Right renal cortex interstitium (tissue), 3 donors: Measurements from ENCODE around the gene MEP1B. TPM values are rescaled to one million over a fixed set of nuclear protein-coding genes. Genes with fewer than 3 reads are reported as not detected.
"Not testable (repeated sequence)": the region's sequence is repeated elsewhere in the genome, so short reads cannot be mapped to it uniquely, and the experiment has no call there.

ENCODE experiments used
- DNase-seq, 3 donors: peaks; one replicate each; pipeline ENCODE4 v3.0.0-alpha.2; 2013; ENCODE audit warnings: low read depth in 3 of 3, low spot score in 2 of 3
- polyA plus RNA-seq, 3 donors: library from polyadenylated mRNA; unstranded; fragments of 120-200 nt; gene quantifications; one replicate each; pipeline ENCODE4 v1.2.1, GENCODE V29; 2013; ENCODE audit not compliant: insufficient read length in 3 of 3

Gene MEP1B
- under 1 TPM in 1 of 3 donors, not detected in 2; 0.21 TPM for polyA plus RNA-seq

GRCh38 chr18:32189790-32190189, at the start of gene MEP1B:
Gene MEP1B (plus strand): TSS chr18:32190039. CDS start chr18:32190071, 32 bp downstream.
- no peak for DNase-seq

- DNase-seq = no peak
Measured at GRCh38 chr18:32148185-32148870, 41.5 kb upstream of the MEP1B start.

GRCh38 chr18:32152705-32153448, 37.0 kb upstream of the MEP1B start:
- DNase-seq = no peak

- DNase-seq = no peak
Measured at GRCh38 chr18:32156855-32157254, 33.0 kb upstream of the MEP1B start.

- no peak for DNase-seq
Measured at GRCh38 chr18:32157580-32157979, 32.3 kb upstream of the MEP1B start.

GRCh38 chr18:32158108-32158624, 31.7 kb upstream of the MEP1B start:
- DNase-seq = peak; percentile 83 to 88 (median 88)

- DNase-seq = not testable (repeated sequence)
Measured at GRCh38 chr18:32158631-32159030, 31.2 kb upstream of the MEP1B start.

- DNase-seq = no peak
Measured at GRCh38 chr18:32160547-32160946, 29.3 kb upstream of the MEP1B start.

- DNase-seq = no peak
Measured at GRCh38 chr18:32167980-32168730, 21.7 kb upstream of the MEP1B start.

- DNase-seq = no peak
Measured at GRCh38 chr18:32173654-32174053, 16.2 kb upstream of the MEP1B start.

- DNase-seq = no peak
Measured at GRCh38 chr18:32174719-32175118, 15.1 kb upstream of the MEP1B start.

GRCh38 chr18:32175265-32175664, 14.6 kb upstream of the MEP1B start:
- no peak for DNase-seq

- not testable (repeated sequence) for DNase-seq
Measured at GRCh38 chr18:32176745-32177144, 13.1 kb upstream of the MEP1B start.

- DNase-seq = no peak
Measured at GRCh38 chr18:32177530-32177929, 12.3 kb upstream of the MEP1B start.

GRCh38 chr18:32183503-32183902, 6.3 kb upstream of the MEP1B start:
- DNase-seq = no peak

- no peak for DNase-seq
Measured at GRCh38 chr18:32190209-32190608, 370 bp downstream of the MEP1B start.

GRCh38 chr18:32195881-32196815, 6.3 kb downstream of the MEP1B start:
- DNase-seq = no peak

GRCh38 chr18:32200766-32201165, 10.9 kb downstream of the MEP1B start:
- no peak for DNase-seq

GRCh38 chr18:32201948-32202672, 12.3 kb downstream of the MEP1B start:
- no peak for DNase-seq
